HEK293 (cell line): ENCODE data around the gene SLC13A3.
A peak's percentile ranks its signal among the peaks of the same experiment; 100 is the strongest.

Source experiments
- CTCF ChIA-PET: fragments of 350-600 bp; formaldehyde crosslinking; extraction: SDS; loops from one replicate; lab custom pipeline; 2021; ENCODE audit warnings: antibody characterized with exemption; lab: Yijun Ruan, JAX
- POLR2A ChIA-PET: fragments of 300-600 bp; formaldehyde crosslinking; extraction: SDS; loops from one replicate; lab custom pipeline; 2020; ENCODE audit warnings: antibody characterized with exemption, inconsistent platforms; lab: Yijun Ruan, JAX
- H3K27ac ChIP-seq: fragments of 200-500 bp; sonication (Bioruptor generic); 2 replicates; pipeline ENCODE4 v1.5.1; 2014; ENCODE audit warnings: low read depth, low read length, control low read depth, inconsistent platforms; ENCODE audit errors: extremely low read depth
- H3K36me3 ChIP-seq, 2 experiments: fragments of 200-500 bp in 1 of 2; sonication (Bioruptor generic) in 1 of 2; 1 replicate in 1 of 2; 2 replicates in 1 of 2; pipeline ENCODE4 v1.5.1; 2014 to 2017; ENCODE audit warnings: inconsistent platforms in 2 of 2, low read length in 2 of 2; ENCODE audit not compliant: control insufficient read depth in 2 of 2, insufficient read depth in 1 of 2
- H3K4me1 ChIP-seq: fragments of 200-500 bp; sonication (Bioruptor generic); 2 replicates; pipeline ENCODE4 v1.5.1; 2014; ENCODE audit warnings: mild to moderate bottlenecking, low read length, inconsistent platforms; ENCODE audit not compliant: control insufficient read depth, insufficient read depth
- H3K4me3 ChIP-seq: 2 replicates; pipeline ENCODE4 v1.5.1; 2011; ENCODE audit warnings: low read depth, mild to moderate bottlenecking, control low read depth, low read length, moderate library complexity
- H3K9me3 ChIP-seq: fragments of 200-500 bp; sonication (Bioruptor generic); 2 replicates; pipeline ENCODE4 v1.5.1; 2014; ENCODE audit warnings: low read depth, low read length, inconsistent platforms; ENCODE audit not compliant: control insufficient read depth, insufficient read depth
- GFI1B ChIP-seq: fragments of 450-650 bp; formaldehyde crosslinking; IDR thresholded peaks from 2 replicates; pipeline ENCODE4 v1.5.1; 2016; ENCODE audit warnings: missing biosample characterization, missing genetic modification characterization
- GLI2 ChIP-seq: fragments of 450-650 bp; formaldehyde crosslinking; IDR thresholded peaks from 2 replicates; pipeline ENCODE4; 2017; ENCODE audit warnings: missing biosample characterization, missing genetic modification characterization, low read depth, borderline replicate concordance
- HIC1 ChIP-seq: fragments of 450-650 bp; formaldehyde crosslinking; IDR thresholded peaks from 2 replicates; pipeline ENCODE4 v1.5.1; 2016; ENCODE audit warnings: missing biosample characterization, missing genetic modification characterization
- KLF1 ChIP-seq: fragments of 450-650 bp; formaldehyde crosslinking; IDR thresholded peaks from 2 replicates; pipeline ENCODE4 v1.5.1; 2016; ENCODE audit warnings: missing biosample characterization, missing genetic modification characterization
- MZF1 ChIP-seq: fragments of 450-650 bp; formaldehyde crosslinking; IDR thresholded peaks from 2 replicates; pipeline ENCODE4 v1.5.1; 2017; ENCODE audit warnings: missing biosample characterization, missing genetic modification characterization, borderline replicate concordance
- PRDM1 ChIP-seq: fragments of 450-650 bp; formaldehyde crosslinking; IDR thresholded peaks from 2 replicates; pipeline ENCODE4; 2016; ENCODE audit warnings: missing biosample characterization, missing genetic modification characterization
- SP2 ChIP-seq: fragments of 450-650 bp; formaldehyde crosslinking; IDR thresholded peaks from 2 replicates; pipeline ENCODE4 v1.5.1; 2016; ENCODE audit warnings: missing biosample characterization, missing genetic modification characterization
- TCF7L2 ChIP-seq: IDR thresholded peaks from 2 replicates; pipeline ENCODE4 v1.6.1; 2011; ENCODE audit warnings: low read depth, mild to moderate bottlenecking, inconsistent platforms, low read length, moderate library complexity, borderline replicate concordance
- TSHZ1 ChIP-seq: fragments of 450-650 bp; formaldehyde crosslinking; IDR thresholded peaks from 2 replicates; pipeline ENCODE4 v1.5.1; 2016; ENCODE audit warnings: missing biosample characterization, missing genetic modification characterization, borderline replicate concordance
- YY1 ChIP-seq: fragments of 450-650 bp; formaldehyde crosslinking; IDR thresholded peaks from 2 replicates; pipeline ENCODE4 v1.5.1; 2018; ENCODE audit warnings: missing biosample characterization, missing genetic modification characterization
- ZBTB17 ChIP-seq: fragments of 450-650 bp; formaldehyde crosslinking; IDR thresholded peaks from 2 replicates; pipeline ENCODE4 v1.5.1; 2016; ENCODE audit warnings: missing biosample characterization, missing genetic modification characterization
- ZIC2 ChIP-seq: fragments of 450-650 bp; formaldehyde crosslinking; IDR thresholded peaks from 2 replicates; pipeline ENCODE4 v1.5.1; 2016; ENCODE audit warnings: missing biosample characterization, missing genetic modification characterization
- ZNF324 ChIP-seq: fragments of 450-650 bp; formaldehyde crosslinking; IDR thresholded peaks from 2 replicates; pipeline ENCODE4 v1.5.1; 2016; ENCODE audit warnings: missing biosample characterization, missing genetic modification characterization
- ZNF341 ChIP-seq: fragments of 450-650 bp; formaldehyde crosslinking; IDR thresholded peaks from 2 replicates; pipeline ENCODE4; 2016; ENCODE audit warnings: low read depth, missing biosample characterization, missing genetic modification characterization
- ZNF366 ChIP-seq: fragments of 450-650 bp; formaldehyde crosslinking; conservative IDR thresholded peaks from 2 replicates; pipeline ENCODE4 v1.5.1; 2016; ENCODE audit warnings: missing biosample characterization, missing genetic modification characterization
- ZNF529 ChIP-seq: fragments of 450-650 bp; formaldehyde crosslinking; IDR thresholded peaks from 2 replicates; pipeline ENCODE4 v1.5.1; 2017; ENCODE audit warnings: missing genetic modification characterization, missing biosample characterization; ENCODE audit not compliant: insufficient replicate concordance
- ZNF530 ChIP-seq: fragments of 450-650 bp; formaldehyde crosslinking; IDR thresholded peaks from 2 replicates; pipeline ENCODE4 v1.5.1; 2016; ENCODE audit warnings: low read depth, missing biosample characterization, missing genetic modification characterization
- ZNF560 ChIP-seq: fragments of 450-650 bp; formaldehyde crosslinking; IDR thresholded peaks from 2 replicates; pipeline ENCODE4 v1.5.1; 2017; ENCODE audit warnings: missing biosample characterization, missing genetic modification characterization, borderline replicate concordance
- ZNF561 ChIP-seq: fragments of 450-650 bp; IDR thresholded peaks from 2 replicates; pipeline ENCODE4 v1.5.1; 2018; ENCODE audit warnings: missing biosample characterization, missing genetic modification characterization, borderline replicate concordance
- ZNF596 ChIP-seq: fragments of 450-650 bp; IDR thresholded peaks from 2 replicates; pipeline ENCODE4 v1.5.0; 2018; ENCODE audit warnings: missing biosample characterization, mild to moderate bottlenecking, missing genetic modification characterization, moderate library complexity
- ZNF654 ChIP-seq: fragments of 450-650 bp; formaldehyde crosslinking; IDR thresholded peaks from 2 replicates; pipeline ENCODE4 v1.5.1; 2016; ENCODE audit warnings: low read depth, missing biosample characterization, missing genetic modification characterization
- ZNF777 ChIP-seq: fragments of 450-650 bp; formaldehyde crosslinking; IDR thresholded peaks from 2 replicates; pipeline ENCODE4 v1.5.1; 2017; ENCODE audit warnings: missing biosample characterization, missing genetic modification characterization, borderline replicate concordance
- ZNF792 ChIP-seq: fragments of 450-650 bp; formaldehyde crosslinking; IDR thresholded peaks from 2 replicates; pipeline ENCODE4 v1.5.1; 2016; ENCODE audit warnings: missing biosample characterization, missing genetic modification characterization

The SLC13A3 gene

GRCh38 chr20:46563860-46564221 lies 87.4 kb downstream of the SLC13A3 start:
- CTCF ChIA-PET = interaction anchor here (0.6 to 0.7 kb wide), 3 partner anchors 99 to 291 kb away, joined by 3 to 4 read pairs (median 4); no protein-coding TSS in a partner anchor
- peaks cover 1% of the 10 kb centered on the region; the same call in 1 of the 2 replicates for H3K4me1 ChIP-seq
- no peak overlapping the region for H3K27ac ChIP-seq
- H3K36me3 ChIP-seq = no peaks in the 10 kb centered on the region
- no peak for TF ChIP-seq ZNF324 (tag by site-specific recombination)
- no peak for TF ChIP-seq ZNF341 (tag by site-specific recombination)
- no peak for TF ChIP-seq ZNF777
- no peak for TF ChIP-seq TCF7L2
- TF ChIP-seq ZNF530 (tag by site-specific recombination) = no peak
- no peak for TF ChIP-seq HIC1 (tag by site-specific recombination)
- no peak for TF ChIP-seq MZF1 (tag by site-specific recombination)
- no peak for TF ChIP-seq SP2 (tag by site-specific recombination)
- TF ChIP-seq YY1 (tag by site-specific recombination) = no peak
- TF ChIP-seq GLI2 (tag by site-specific recombination) = no peak
- TF ChIP-seq ZNF529 (tag by site-specific recombination) = no peak
- no peak overlapping the region for H3K4me3 ChIP-seq
- POLR2A ChIA-PET = no interaction called here
- no peaks in the 10 kb centered on the region for H3K9me3 ChIP-seq

GRCh38 chr20:46563170-46563859 lies 87.9 kb downstream of the SLC13A3 start:
- Histone ChIP-seq H3K4me1 (peaks cover 2% of the 10 kb centered on the region; the same call in 1 of the 2 replicates), H3K9me3 (no peaks in the 10 kb centered on the region), H3K27ac (no peak overlapping the region), H3K4me3 (no peak overlapping the region), H3K36me3 (no peaks in the 10 kb centered on the region)
- ChIA-PET CTCF (interaction anchor here (0.6 to 2.1 kb wide), 7 partner anchors 10 to 666 kb away, joined by 3 to 10 read pairs (median 3); no protein-coding TSS in a partner anchor), POLR2A (no interaction called here)
- peak; percentile 42 for TF ChIP-seq ZNF596 (tag by site-specific recombination)
- no peak for TF ChIP-seq ZNF792
- 0 out of 2 replicates have a peak, but pooled peaks have one; percentile 24 for TF ChIP-seq ZBTB17 (tag by site-specific recombination)

- Histone ChIP-seq H3K4me3 (peak overlapping the region; percentile 21; the same call in 1 of the 2 replicates), H3K36me3 (no peaks in the 10 kb centered on the region), H3K27ac (no peak overlapping the region; the same call in 1 of the 2 replicates), H3K9me3 (no peaks in the 10 kb centered on the region), H3K4me1 (peaks cover 2% of the 10 kb centered on the region; the same call in 1 of the 2 replicates)
- POLR2A ChIA-PET = no interaction called here
- CTCF ChIA-PET = interaction anchor here (0.6 to 3.4 kb wide), 10 partner anchors 9 to 666 kb away, joined by 3 to 16 read pairs (median 3); partner anchors contain the start of gene OCSTAMP
- TF ChIP-seq ZNF560 (tag by site-specific recombination) (no peak), ZNF530 (tag by site-specific recombination) (no peak), TSHZ1 (tag by site-specific recombination) (no peak), ZIC2 (tag by site-specific recombination) (no peak), KLF1 (tag by site-specific recombination) (no peak), ZNF561 (tag by site-specific recombination) (no peak), PRDM1 (tag by site-specific recombination) (peak; percentile 48), GFI1B (no peak), ZNF366 (tag by site-specific recombination) (no peak; the same call in 1 of the 2 replicates), ZNF654 (tag by site-specific recombination) (no peak)
Measured at GRCh38 chr20:46562373-46563169, 88.7 kb downstream of the SLC13A3 start.
